ENCODE data around the gene SOX30. TPM values are rescaled to one million over a fixed set of nuclear protein-coding genes. Genes with fewer than 3 reads are reported as not detected.

The SOX30 gene
- total RNA-seq, 2 donors from 2014 or later = 0.89 TPM; not detected in 1

- DNase-seq (ENCODE audit: low spot score) = no peak
- Histone ChIP-seq H3K9me3 (no peaks in the 10 kb centered on the region), H3K27ac (no peak overlapping the region), H3K27me3 (no peaks in the 10 kb centered on the region), H3K36me3 (no peaks in the 10 kb centered on the region), H3K4me3 (no peak overlapping the region), H3K4me1 (no peaks in the 10 kb centered on the region)
- no peak for TF ChIP-seq CTCF (IDR thresholded peaks at IDR 0.05)
Measured at GRCh38 chr5:157607371-157608161, 44.7 kb downstream of the SOX30 start.

DNA sequence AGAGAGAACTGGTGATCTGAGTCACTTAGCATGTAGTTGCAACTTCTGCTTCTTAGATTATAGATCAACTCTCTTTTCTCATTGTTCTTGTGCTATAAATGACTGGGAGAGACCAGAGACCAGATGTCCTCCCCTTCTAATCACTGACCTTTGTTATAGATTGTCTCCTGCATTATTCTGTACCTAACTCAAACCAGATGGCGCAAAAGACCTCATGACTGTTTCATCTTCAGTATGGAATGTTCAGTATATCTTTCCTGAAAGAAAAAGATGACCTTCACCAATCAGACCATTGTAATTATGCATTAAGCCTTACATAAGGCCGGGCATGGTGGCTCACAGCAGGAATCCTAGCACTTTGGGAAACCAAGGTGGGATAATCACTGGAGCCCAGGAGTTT, 46.2 kb downstream of the SOX30 start:
- Histone ChIP-seq H3K27me3 (no peaks in the 10 kb centered on the region), H3K4me3 (no peak overlapping the region)

GRCh38 chr5:157603333-157604190, 48.7 kb downstream of the SOX30 start:
- Histone ChIP-seq H3K4me1 (no peaks in the 10 kb centered on the region), H3K27ac (no peak overlapping the region), H3K4me3 (no peak overlapping the region), H3K9me3 (no peaks in the 10 kb centered on the region), H3K27me3 (no peaks in the 10 kb centered on the region), H3K36me3 (no peaks in the 10 kb centered on the region)
- no peak for TF ChIP-seq CTCF (IDR thresholded peaks at IDR 0.05)
- no peak for DNase-seq (ENCODE audit: low spot score)

More for the DNA sequence above, 46.2 kb downstream of the SOX30 start:
- H3K4me1 ChIP-seq = no peaks in the 10 kb centered on the region
- no peak overlapping the region for H3K27ac ChIP-seq
- no peak for DNase-seq (ENCODE audit: low spot score)
- H3K36me3 ChIP-seq = no peaks in the 10 kb centered on the region
- H3K9me3 ChIP-seq = no peaks in the 10 kb centered on the region
- TF ChIP-seq CTCF (IDR thresholded peaks at IDR 0.05) = no peak

DNA sequence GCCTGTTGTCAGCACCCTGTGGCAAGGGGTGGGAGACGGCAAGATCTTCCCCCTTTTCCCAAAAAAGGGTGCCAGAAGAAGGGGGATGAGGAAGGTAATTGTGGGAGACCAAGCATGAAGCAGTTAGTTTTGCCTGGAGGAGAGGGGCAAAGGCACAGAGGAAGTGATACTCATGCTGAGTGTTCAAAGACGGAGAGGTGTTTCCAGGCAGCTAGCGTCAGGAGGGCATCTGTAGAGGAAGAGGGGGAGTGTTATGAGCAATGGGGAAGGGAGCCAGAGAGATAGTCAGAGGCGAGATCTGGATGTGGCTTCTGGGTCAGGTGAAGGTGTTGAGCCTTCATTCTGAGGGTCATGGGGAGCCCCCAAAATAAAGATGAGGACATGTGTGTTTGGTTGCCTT, 49.7 kb downstream of the SOX30 start:
- Histone ChIP-seq H3K27me3 (no peaks in the 10 kb centered on the region), H3K36me3 (no peaks in the 10 kb centered on the region), H3K9me3 (no peaks in the 10 kb centered on the region), H3K4me3 (no peak overlapping the region), H3K4me1 (no peaks in the 10 kb centered on the region), H3K27ac (no peak overlapping the region)
- TF ChIP-seq CTCF (IDR thresholded peaks at IDR 0.05) = no peak
- DNase-seq (ENCODE audit: low spot score) = no peak

GRCh38 chr5:157600252-157600651, 52.0 kb downstream of the SOX30 start:
- H3K27me3 ChIP-seq = no peaks in the 10 kb centered on the region
- DNase-seq (ENCODE audit: low spot score) = no peak
- no peaks in the 10 kb centered on the region for H3K4me1 ChIP-seq
- H3K9me3 ChIP-seq = no peaks in the 10 kb centered on the region
- H3K4me3 ChIP-seq = no peak overlapping the region
- H3K27ac ChIP-seq = no peak overlapping the region
- no peaks in the 10 kb centered on the region for H3K36me3 ChIP-seq
- no peak for TF ChIP-seq CTCF (IDR thresholded peaks at IDR 0.05)

Data from right atrium auricular region (tissue), 2 donors.